Endothelial cell of umbilical vein (primary cell): ENCODE measurements around the gene EDARADD. TPM values are rescaled to one million over a fixed set of nuclear protein-coding genes. Genes with fewer than 3 reads are reported as not detected.

Source experiments
- BruUV-seq: library from RNA; stranded (reverse); fragments of 400-500 nt; replicated peaks from 2 replicates; lab custom pipeline; 2021; lab: Mats Ljungman, UMichigan
- CTCF ChIA-PET: fragments of 300-600, 350-600 bp; sonication (Branson Sonifier 250); formaldehyde crosslinking; loops from one replicate; lab custom pipeline; 2021; ENCODE audit warnings: antibody characterized with exemption, inconsistent platforms; lab: Charles Lee
- POLR2A ChIA-PET: fragments of 300-600, 350-600 bp; sonication (Branson Sonifier 250); formaldehyde crosslinking; loops from one replicate; lab custom pipeline; 2021; ENCODE audit warnings: antibody characterized with exemption, inconsistent platforms; lab: Charles Lee
- DNase-seq: peaks from one replicate; pipeline ENCODE4 v3.0.0-alpha.2; 2011; ENCODE audit warnings: low read depth, low spot score
- FAIRE-seq: peaks from 2 replicates; lab custom pipeline; 2011; peaks lifted over from hg19 to GRCh38; lab: Jason Lieb, UNC
- H2AFZ ChIP-seq: 2 replicates; pipeline ENCODE4 v1.6.0; 2012; ENCODE audit warnings: low read depth, low read length, control low read depth, inconsistent platforms
- H3K27ac ChIP-seq: 2 replicates; pipeline ENCODE4 v1.5.1; 2011; ENCODE audit warnings: low read depth, mild to moderate bottlenecking, control low read depth, low read length, moderate library complexity; ENCODE audit not compliant: insufficient read depth
- H3K27me3 ChIP-seq, 2 experiments: 2 replicates each; pipeline versions ENCODE4 v1.6.0 to v1.6.1; 2011; ENCODE audit warnings: low read length in 2 of 2, mixed read lengths in 1 of 2; ENCODE audit not compliant: control insufficient read depth in 2 of 2, insufficient read depth in 2 of 2
- H3K36me3 ChIP-seq, 2 experiments: 2 replicates in 1 of 2; 3 replicates in 1 of 2; pipeline ENCODE4 v1.5.1; 2011; ENCODE audit warnings: low read length in 2 of 2, mild to moderate bottlenecking in 1 of 2, moderate library complexity in 1 of 2; ENCODE audit not compliant: control insufficient read depth in 2 of 2, insufficient read depth in 2 of 2; ENCODE audit errors: extremely low read depth in 1 of 2
- H3K4me1 ChIP-seq: 3 replicates; pipeline ENCODE4 v1.5.1; 2011; ENCODE audit warnings: mild to moderate bottlenecking, low read length; ENCODE audit not compliant: control insufficient read depth, insufficient read depth; ENCODE audit errors: extremely low read depth
- H3K4me2 ChIP-seq: 2 replicates; pipeline ENCODE4 v1.6.1; 2011; ENCODE audit warnings: low read length, control low read depth, mixed read lengths; ENCODE audit not compliant: insufficient read depth
- H3K4me3 ChIP-seq, 3 experiments: fragments of 200-600 bp in 1 of 3; sonication (generic), shearing (Covaris generic) in 1 of 3; replicated peaks in 1 of 3; 2 replicates each; pipeline ENCODE4 v1.5.1; 2011 to 2016; ENCODE audit warnings: control low read depth in 3 of 3, low read length in 3 of 3, mild to moderate bottlenecking in 2 of 3, inconsistent platforms in 1 of 3, low read depth in 1 of 3, moderate library complexity in 1 of 3; ENCODE audit not compliant: insufficient read depth in 1 of 3
- H3K79me2 ChIP-seq: 2 replicates; pipeline ENCODE4 v1.6.0; 2012; ENCODE audit warnings: low read length, inconsistent platforms; ENCODE audit not compliant: control insufficient read depth, insufficient read depth
- H3K9ac ChIP-seq: replicated peaks from 2 replicates; pipeline ENCODE3; 2011; ENCODE audit warnings: low read length, control low read depth; ENCODE audit not compliant: insufficient read depth; ENCODE audit errors: extremely low read depth
- H3K9me1 ChIP-seq: replicated peaks from 3 replicates; pipeline ENCODE4 v1.6.0; 2011; ENCODE audit warnings: mild to moderate bottlenecking, low read length; ENCODE audit not compliant: control insufficient read depth, insufficient read depth; ENCODE audit errors: extremely low read depth
- H3K9me3 ChIP-seq: replicated peaks from 2 replicates; pipeline ENCODE4 v1.5.1; 2012; ENCODE audit warnings: low read length, inconsistent platforms; ENCODE audit not compliant: control insufficient read depth, insufficient read depth
- H4K20me1 ChIP-seq: replicated peaks from 2 replicates; pipeline ENCODE3; 2011; ENCODE audit warnings: mild to moderate bottlenecking, low read length; ENCODE audit not compliant: control insufficient read depth, insufficient read depth; ENCODE audit errors: extremely low read depth
- CTCF ChIP-seq, 2 donors: IDR thresholded peaks; 1 replicate in 1 of 2; 2 replicates in 1 of 2; pipeline ENCODE4 v1.5.1; 2011; ENCODE audit warnings: low read length in 2 of 2, mild to moderate bottlenecking in 2 of 2, moderate library complexity in 2 of 2, control low read depth in 1 of 2, inconsistent platforms in 1 of 2, low read depth in 1 of 2; ENCODE audit not compliant: insufficient read depth in 1 of 2; ENCODE audit errors: extremely low read depth in 1 of 2
- EZH2 ChIP-seq: IDR thresholded peaks from 2 replicates; pipeline ENCODE4 v1.6.1; 2012; ENCODE audit warnings: borderline replicate concordance, low read depth, mild to moderate bottlenecking, moderate library complexity, low read length, inconsistent platforms; ENCODE audit not compliant: severe bottlenecking
- FOS ChIP-seq: IDR thresholded peaks from 2 replicates; pipeline ENCODE4 v1.6.1; 2011; ENCODE audit warnings: mild to moderate bottlenecking, low read length, moderate library complexity, borderline replicate concordance; ENCODE audit not compliant: insufficient read depth
- GATA2 ChIP-seq: IDR thresholded peaks from 2 replicates; pipeline ENCODE4 v1.7.0; 2011; ENCODE audit warnings: low read depth, mild to moderate bottlenecking, moderate library complexity, mixed read lengths, low read length; ENCODE audit not compliant: insufficient read length, insufficient read depth
- JUN ChIP-seq: IDR thresholded peaks from 2 replicates; pipeline ENCODE4 v1.6.1; 2011; ENCODE audit warnings: borderline replicate concordance, low read depth; ENCODE audit not compliant: insufficient read length, insufficient read depth
- MAX ChIP-seq: IDR thresholded peaks from 2 replicates; pipeline ENCODE4 v1.6.1; 2011; ENCODE audit not compliant: insufficient read depth, insufficient read length
- MYC ChIP-seq: IDR thresholded peaks from one replicate; pipeline ENCODE4 v1.6.1; 2011; ENCODE audit warnings: mild to moderate bottlenecking, low read depth, low read length
- POLR2A ChIP-seq: IDR thresholded peaks from 2 replicates; pipeline ENCODE4 v1.6.1; 2012; ENCODE audit warnings: low read depth, mild to moderate bottlenecking, control low read depth, low read length
- POLR2AphosphoS5 ChIP-seq: IDR thresholded peaks from 2 replicates; pipeline ENCODE4 v1.6.1; 2012; ENCODE audit warnings: low read depth, mild to moderate bottlenecking, control low read depth, low read length, moderate library complexity; ENCODE audit not compliant: insufficient read depth
- dilution Hi-C: fragments of 300-500 bp; cut with MboI; formaldehyde crosslinking; loops from one replicate; pipeline ENCODE4 v1.15.0; 2019; ENCODE audit warnings: low sequenced_read_pairs; ENCODE audit not compliant: extremely low pct_ligation_motif_present
- intact Hi-C: fragments of 100-400 bp; cut with micrococcal nuclease; formaldehyde crosslinking; loops from one replicate; pipeline ENCODE4 v1.10.0; 2022
- polyA plus RNA-seq, 4 experiments: library from polyadenylated mRNA; depleted of rRNA in 3 of 4; stranded (reverse) in 3 of 4; unstranded in 1 of 4; fragments of >200 nt; gene quantifications; 2 replicates each; pipeline versions ENCODE4 v1.2.1 to v1.2.3, GENCODE V29; 2011 to 2012; ENCODE audit warnings: missing spikeins in 1 of 4
- total RNA-seq: library from RNA; stranded (reverse); gene quantifications from 2 replicates; pipeline ENCODE4 v1.2.3, GENCODE V29; 2021

The EDARADD gene
- total and polyA plus RNA-seq, 2 donors (not counting 3 experiments of a cell fraction or from before 2014, with no cell fraction given): not detected

- FAIRE-seq (no peak), DNase-seq (no peak)
- no peaks in the 10 kb centered on the region for H4K20me1 ChIP-seq
- no TSS peak for BruUV-seq
- H3K9ac ChIP-seq: no peak overlapping the region
- no peak overlapping the region for H3K27ac ChIP-seq
- no peak overlapping the region for H3K4me2 ChIP-seq
- TF ChIP-seq JUN (no peak), POLR2AphosphoS5 (no peak), FOS (no peak), MAX (no peak), EZH2 (no peak), CTCF (IDR thresholded peaks at IDR 0.05; ENCODE audit: extremely low read depth in 1 of 2, insufficient read depth in 1 of 2, low read depth in 1 of 2, low read length in 2 of 2) (no peak), POLR2A (no peak), GATA2 (no peak), MYC (no peak)
- H3K36me3 ChIP-seq: no peaks in the 10 kb centered on the region
- no peak overlapping the region for H2AFZ ChIP-seq
- H3K27me3 ChIP-seq: peaks cover 0 to 5% of the 10 kb centered on the region in 2 experiments
- peaks cover 7% of the 10 kb centered on the region for H3K79me2 ChIP-seq
- no peaks in the 10 kb centered on the region for H3K9me1 ChIP-seq
- no peak overlapping the region for H3K4me3 ChIP-seq
- POLR2A ChIA-PET: no interaction called here
- H3K9me3 ChIP-seq: no peaks in the 10 kb centered on the region
- dilution Hi-C loops: no loop called here
- no peaks in the 10 kb centered on the region for H3K4me1 ChIP-seq
- CTCF ChIA-PET: no interaction called here
- intact Hi-C loops: loop anchor here (5.0 to 10.0 kb wide), 2 partner anchors 238 to 536 kb away; partner anchors contain the start of gene ERO1B
Observed at GRCh38 chr1:236520445-236521005, 126.4 kb downstream of the EDARADD start.
